K562 treated with DMSO at 1 percent for 12 hours (cell line): ENCODE results near the gene BRICD5. TPM values are rescaled to one million over a fixed set of nuclear protein-coding genes. Genes with fewer than 3 reads are reported as not detected.

ENCODE experiments used
- total RNA-seq: library from RNA; unstranded; fragments of 300-600 nt; gene quantifications from 2 replicates; pipeline ENCODE4 v1.2.3, GENCODE V29; 2022; ENCODE audit not compliant: insufficient read depth

BRICD5 gene
- 10.4 and 37.8 TPM in 2 replicates for total RNA-seq

DNA sequence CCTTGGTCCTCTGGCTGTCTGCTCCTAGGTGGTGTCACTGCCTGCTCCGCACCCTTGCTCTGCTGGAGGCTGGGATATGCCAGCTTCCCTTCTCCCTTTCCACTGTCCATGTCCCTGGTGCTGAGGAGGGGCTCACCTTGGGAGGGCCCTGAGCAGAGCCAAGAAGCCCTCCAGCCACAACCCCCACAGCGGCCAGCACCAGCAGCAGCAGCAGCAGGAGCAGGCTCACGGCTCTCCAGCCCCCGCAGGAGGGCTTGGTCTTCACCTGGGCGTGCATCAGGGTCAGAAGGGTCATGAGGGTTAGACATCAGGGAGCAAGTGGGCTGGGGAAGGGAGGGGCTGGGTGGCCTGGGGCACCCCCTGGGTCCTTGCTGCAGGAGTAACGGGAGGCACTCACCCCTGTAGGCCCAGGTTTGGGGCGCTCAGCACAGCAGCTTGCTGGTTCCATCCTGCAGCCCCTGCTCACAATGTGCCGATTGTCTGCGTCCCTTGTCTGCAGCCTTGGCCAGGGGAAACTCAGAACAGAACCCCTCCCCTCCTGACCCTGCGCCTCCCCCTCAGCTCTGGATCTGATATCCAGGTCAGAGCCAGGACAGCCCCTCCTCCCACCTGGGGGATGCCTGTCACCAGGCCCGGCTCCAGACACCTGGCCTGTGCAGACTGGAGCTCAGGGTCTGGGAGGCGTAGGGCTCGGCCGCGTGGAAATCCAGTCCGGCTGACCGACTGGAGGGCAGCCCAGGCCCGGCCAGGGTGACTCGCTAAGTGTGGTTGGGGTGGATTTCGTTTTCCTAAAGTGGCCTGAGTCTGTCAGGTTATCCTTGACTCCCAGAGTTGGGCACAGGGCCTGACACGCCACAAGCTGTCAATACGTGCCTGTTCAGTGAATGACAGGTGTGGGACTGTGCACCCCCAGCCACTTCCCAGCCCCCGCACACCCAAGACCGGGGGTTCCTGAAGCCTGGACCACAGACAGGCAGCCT lies at the start of gene BRICD5:
BRICD5 (minus strand) TSS at position 478 of the 980 bp plus-strand sequence; CDS start at position 448, 30 bp downstream.

DNA sequence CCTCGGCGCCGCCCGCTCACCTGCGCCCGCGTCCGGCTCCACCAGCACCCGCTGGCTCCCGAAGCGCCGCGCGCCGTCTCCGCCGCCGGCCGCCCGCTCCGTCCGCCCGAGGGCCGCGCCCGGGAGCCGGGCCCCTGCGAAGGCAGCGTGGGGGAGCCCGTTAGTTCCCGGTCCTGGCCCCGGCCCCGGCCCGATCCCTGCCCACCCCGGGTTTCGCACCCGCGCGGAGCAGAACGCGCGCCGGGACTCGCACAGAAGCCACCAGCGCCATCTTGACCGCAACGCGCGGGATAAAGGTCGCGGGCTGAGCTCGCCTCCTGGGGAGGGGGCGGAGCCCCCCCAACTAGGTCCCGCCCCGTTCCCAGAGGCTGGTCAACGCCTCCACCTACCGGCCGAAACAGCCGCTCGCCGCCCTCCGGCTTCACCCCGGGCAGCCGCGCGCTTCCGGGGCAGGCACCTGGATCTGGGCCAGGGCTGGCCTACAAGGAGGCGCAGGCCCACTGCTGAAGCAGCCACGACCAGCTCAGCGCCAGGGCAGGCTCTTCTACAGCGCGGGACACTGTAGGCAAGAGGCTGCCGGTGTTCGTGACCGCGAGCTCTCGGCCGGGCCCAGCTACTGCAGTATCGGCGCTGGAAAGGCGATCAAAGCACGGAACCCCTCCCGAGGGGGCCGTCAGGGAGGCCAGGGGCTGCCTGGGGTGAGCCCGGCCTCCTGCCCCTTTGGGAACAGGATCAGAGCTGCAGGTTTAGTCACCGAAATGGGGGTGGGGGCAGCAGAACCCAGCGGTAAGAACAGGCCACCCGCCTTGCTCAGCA lies 40.8 kb upstream of the BRICD5 start, which contains the start of gene ECI1:
ECI1 (minus strand) TSS at position 292 of the 816 bp plus-strand sequence; CDS start at position 271, 21 bp downstream.

DNA sequence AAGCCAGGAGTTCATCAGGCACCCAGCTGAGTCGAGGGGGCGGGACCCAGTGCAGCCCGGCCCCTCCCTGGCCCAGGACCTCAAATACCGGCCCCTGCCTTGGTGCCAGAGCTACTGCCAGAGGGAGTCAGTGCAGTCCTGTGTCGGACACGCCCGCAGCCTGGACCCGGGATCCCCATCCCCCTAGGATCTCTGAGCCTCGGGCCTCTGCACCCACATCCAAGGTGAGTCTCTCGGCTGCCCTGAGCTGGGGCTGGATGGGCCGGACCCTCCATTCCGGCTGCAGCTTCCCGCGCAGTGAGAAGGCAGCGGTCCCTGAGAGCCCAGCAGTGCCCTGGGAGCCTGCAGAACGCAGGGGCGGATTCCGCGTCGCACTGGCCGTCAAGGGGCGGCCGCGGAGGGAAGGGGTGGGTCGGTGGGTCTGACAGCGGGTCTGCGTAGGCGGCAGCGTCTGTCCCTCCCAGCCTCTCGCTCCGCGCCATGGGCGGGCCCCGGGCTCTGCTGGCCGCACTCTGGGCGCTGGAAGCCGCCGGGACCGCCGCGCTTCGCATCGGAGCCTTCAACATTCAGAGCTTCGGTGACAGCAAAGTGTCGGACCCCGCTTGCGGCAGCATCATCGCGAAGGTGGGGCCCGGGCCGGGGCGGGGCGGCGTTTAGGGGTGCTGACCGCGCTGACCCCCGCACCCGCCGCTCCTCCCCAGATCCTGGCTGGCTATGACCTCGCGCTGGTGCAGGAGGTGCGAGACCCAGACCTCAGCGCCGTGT lies 25.9 kb upstream of the BRICD5 start, which contains the start of gene DNASE1L2:
DNASE1L2 (plus strand) TSS at position 108 of the 765 bp plus-strand sequence; CDS start at position 481, 373 bp downstream.

DNA sequence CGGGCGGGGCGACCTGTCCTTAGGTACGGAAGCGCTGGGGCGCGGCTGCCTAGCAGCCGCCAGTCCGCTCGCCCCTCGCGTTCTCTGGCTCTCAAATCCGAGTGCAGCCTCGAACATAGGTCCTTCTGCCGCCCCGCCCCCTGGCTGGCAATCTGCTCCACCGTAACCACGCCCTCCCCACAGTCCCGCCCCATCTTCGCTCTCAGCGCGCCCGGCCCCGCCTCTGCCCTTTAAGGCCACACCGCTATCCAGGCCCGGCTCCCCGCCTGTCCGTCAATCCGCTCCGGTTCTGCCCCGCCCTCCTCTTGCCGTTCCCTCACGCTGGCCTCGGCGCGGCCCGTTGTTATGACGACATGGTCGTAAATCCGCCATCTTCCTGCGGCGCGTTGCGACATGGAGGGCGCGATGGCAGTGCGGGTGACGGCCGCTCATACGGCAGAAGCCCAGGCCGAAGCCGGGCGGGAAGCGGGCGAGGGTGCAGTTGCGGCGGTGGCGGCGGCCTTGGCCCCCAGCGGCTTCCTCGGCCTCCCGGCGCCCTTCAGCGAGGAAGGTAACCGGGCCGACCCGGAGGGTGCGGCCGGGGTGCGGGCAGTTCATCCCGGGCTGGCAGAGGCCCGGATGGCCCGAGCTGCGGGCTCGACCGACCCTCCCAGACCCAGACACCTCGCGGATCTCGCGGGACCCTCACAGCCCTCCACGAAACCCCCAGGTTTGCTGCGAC lies 12.7 kb upstream of the BRICD5 start, which contains the start of gene E4F1:
E4F1 (plus strand) TSS at position 371 of the 721 bp plus-strand sequence; CDS start at position 394, 23 bp downstream.

DNA sequence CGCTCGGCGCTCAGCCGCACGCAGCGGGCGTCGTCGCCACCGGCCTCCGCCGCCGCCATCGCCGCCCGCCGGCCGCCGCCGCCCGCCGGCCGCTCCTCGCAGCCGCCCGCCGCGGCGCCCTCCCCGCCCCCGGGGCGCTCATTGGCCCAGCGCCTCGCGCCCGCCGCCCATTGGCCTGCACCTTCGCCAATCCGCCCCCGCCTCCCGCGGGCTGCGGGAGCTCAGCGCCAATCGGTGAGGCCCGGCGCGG lies 4.0 kb upstream of the BRICD5 start, which contains the start of gene PGP:
PGP (minus strand) TSS at position 122 of the 250 bp plus-strand sequence; CDS start at position 59, 63 bp downstream.

DNA sequence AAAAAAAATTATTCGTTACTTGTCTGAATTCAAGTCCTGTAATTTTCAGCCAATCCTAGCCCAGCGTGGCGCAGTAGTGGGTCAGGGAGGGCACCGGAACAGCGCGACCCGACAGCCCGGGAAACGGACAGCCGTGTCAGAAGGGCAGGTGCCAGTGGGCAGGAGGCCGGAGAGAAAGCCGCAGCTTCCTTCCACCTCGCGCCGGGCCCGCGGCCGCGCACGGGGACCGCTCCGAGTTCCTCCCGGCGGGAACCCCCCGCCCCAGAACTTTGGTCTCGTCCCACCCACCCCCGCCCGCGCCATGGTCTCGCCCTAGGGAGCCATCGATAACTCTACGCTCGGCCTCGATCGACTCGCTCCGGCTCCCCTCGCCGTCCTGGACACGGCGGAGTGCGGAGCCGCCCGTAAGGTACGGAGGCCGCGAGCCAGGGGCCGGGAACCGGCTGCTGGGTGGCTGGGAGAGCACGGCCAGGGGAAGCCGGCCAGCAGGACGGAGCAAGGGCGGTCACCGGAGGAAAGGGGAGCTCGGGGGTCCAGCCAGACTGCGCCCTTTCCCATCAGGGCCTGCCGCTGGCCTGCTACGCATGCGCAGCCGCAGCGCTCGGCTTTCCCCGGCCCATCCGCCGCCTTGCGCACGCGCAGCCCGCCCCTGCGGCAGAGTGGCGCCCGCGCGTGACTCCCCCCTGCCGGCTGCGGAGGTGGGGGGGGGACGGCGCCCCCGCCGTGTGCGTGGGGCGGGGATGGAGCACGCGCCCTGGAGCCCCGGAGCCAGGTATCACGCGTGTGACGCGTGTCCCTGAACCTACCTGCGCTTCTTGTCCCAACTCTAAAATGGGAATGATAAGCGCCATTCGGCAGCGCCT lies 5.3 kb downstream of the BRICD5 start, which contains the start of gene MLST8:
MLST8 (plus strand) TSS at position 351 of the 863 bp plus-strand sequence. CDS start 632 bp downstream, outside the sequence.

DNA sequence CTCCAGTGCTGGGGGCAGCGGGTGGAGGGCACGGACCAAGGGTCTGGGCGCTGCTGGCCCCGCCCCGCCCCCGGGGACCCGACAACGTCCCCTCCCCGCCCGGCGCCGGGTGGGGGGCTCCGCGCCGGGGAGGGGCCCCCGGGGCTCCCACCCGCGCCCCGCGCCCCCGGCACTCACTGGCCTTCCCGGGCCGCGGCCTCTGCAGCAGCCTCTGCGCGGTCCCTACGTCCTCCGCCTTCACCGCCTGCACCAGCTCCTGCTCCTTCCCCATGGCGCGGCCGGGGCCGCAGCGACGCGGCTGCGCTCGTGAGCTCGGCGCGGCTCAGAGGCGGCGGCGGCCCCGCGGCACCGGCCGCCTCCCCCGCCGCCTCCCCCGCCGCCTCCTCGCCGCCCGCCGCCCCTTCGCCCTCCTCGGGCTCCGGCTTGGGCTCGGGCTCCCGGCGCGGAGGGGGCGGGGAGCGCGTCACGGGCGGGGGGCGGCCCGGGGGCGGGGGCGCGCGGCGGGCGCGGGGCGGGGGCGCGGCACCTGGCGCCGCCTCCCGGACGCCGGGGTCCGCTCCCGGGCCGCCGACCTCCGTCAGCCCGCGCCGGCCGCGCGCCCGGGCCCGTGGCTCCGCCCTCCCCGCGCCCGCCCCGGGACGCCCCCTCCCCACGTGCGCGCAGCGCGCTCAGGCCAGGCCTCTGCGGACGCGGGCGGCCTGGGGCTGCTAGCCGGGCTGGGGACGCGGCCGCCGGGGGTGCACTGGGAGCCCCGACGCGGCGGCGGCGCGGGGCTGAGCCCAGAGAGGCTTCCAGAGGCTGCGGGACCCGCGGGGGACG lies 14.3 kb downstream of the BRICD5 start, which contains the start of gene CASKIN1:
CASKIN1 (minus strand) TSS at position 444 of the 819 bp plus-strand sequence; CDS start at position 271, 173 bp downstream.

Other genes starting within 250 kb of the BRICD5 start
- 6,317 and 9,099 TPM in 2 replicates for gene RPS2, start 246.0 kb downstream of the BRICD5 start, total RNA-seq
- 1.3 TPM in 1 of 2 replicates, not detected in the other for gene RNF151, start 244.0 kb downstream of the BRICD5 start, total RNA-seq
- 37.2 and 53.2 TPM in 2 replicates for gene TBL3, start 238.8 kb downstream of the BRICD5 start, total RNA-seq
- gene NOXO1, start 229.4 kb downstream of the BRICD5 start, total RNA-seq, result 0.89 TPM in 1 of 2 replicates, not detected in the other
- 46.5 and 60.5 TPM in 2 replicates for gene GFER, start 226.7 kb downstream of the BRICD5 start, total RNA-seq
- 24.1 and 36.4 TPM in 2 replicates for gene SYNGR3, start 220.9 kb downstream of the BRICD5 start, total RNA-seq
- 71.6 and 98.5 TPM in 2 replicates for gene ZNF598, start 201.0 kb downstream of the BRICD5 start, total RNA-seq
- 1.8 and 4.4 TPM in 2 replicates for gene NPW, start 191.1 kb downstream of the BRICD5 start, total RNA-seq
- gene NHERF2, start 184.0 kb downstream of the BRICD5 start, total RNA-seq, result 16.0 and 31.4 TPM in 2 replicates
- gene NTHL1, start 163.0 kb downstream of the BRICD5 start, total RNA-seq, result 17.7 and 38.6 TPM in 2 replicates
- 37.3 and 67.9 TPM in 2 replicates for gene TSC2, start 162.9 kb downstream of the BRICD5 start, total RNA-seq
- gene PKD1, start 75.0 kb downstream of the BRICD5 start, total RNA-seq, result 55.0 and 106 TPM in 2 replicates
- gene RAB26, start 62.2 kb downstream of the BRICD5 start, total RNA-seq, result 1.5 and 6.2 TPM in 2 replicates
- 69.7 and 97.4 TPM in 2 replicates for gene TRAF7, start 55.1 kb downstream of the BRICD5 start, total RNA-seq
- 1.6 and 3.2 TPM in 2 replicates for gene CASKIN1, start 14.3 kb downstream of the BRICD5 start, total RNA-seq
- 57.4 and 63.7 TPM in 2 replicates for gene MLST8, start 5.4 kb downstream of the BRICD5 start, total RNA-seq
- gene PGP, start 4.0 kb upstream of the BRICD5 start, total RNA-seq, result 60.1 and 77.5 TPM in 2 replicates
- 30.1 and 43.9 TPM in 2 replicates for gene E4F1, start 12.7 kb upstream of the BRICD5 start, total RNA-seq
- 3.0 and 4.9 TPM in 2 replicates for gene DNASE1L2, start 25.6 kb upstream of the BRICD5 start, total RNA-seq
- gene ECI1, start 40.7 kb upstream of the BRICD5 start, total RNA-seq, result 331 and 485 TPM in 2 replicates
- gene RNPS1, start 57.3 kb upstream of the BRICD5 start, total RNA-seq, result 150 and 267 TPM in 2 replicates
- 12.0 and 28.5 TPM in 2 replicates for gene ABCA3, start 129.9 kb upstream of the BRICD5 start, total RNA-seq
- 22.7 and 45.3 TPM in 2 replicates for gene CCNF, start 218.6 kb upstream of the BRICD5 start, total RNA-seq
- gene TEDC2, start 249.2 kb upstream of the BRICD5 start, total RNA-seq, result 35.6 and 43.5 TPM in 2 replicates